HepG2 (cell line): ENCODE data around the gene ERVH48-1. TPM values are rescaled to one million over a fixed set of nuclear protein-coding genes. Genes with fewer than 3 reads are reported as not detected.

Experiments
- AKAP8 ChIP-seq: sonication (generic); formaldehyde crosslinking; IDR thresholded peaks from 2 replicates; pipeline ENCODE4 v1.5.1; 2020; ENCODE audit warnings: mild to moderate bottlenecking, missing genetic modification reagents
- EP300 ChIP-seq, 3 experiments: sonication (generic) in 1 of 3; formaldehyde crosslinking in 1 of 3; IDR thresholded peaks; 2 replicates each; pipeline versions ENCODE4 v1.5.1 to v1.6.1; 2011 to 2020; ENCODE audit warnings: low read depth in 2 of 3, low read length in 2 of 3, borderline replicate concordance in 1 of 3, improper control_type of control experiment in 1 of 3, mild to moderate bottlenecking in 1 of 3, missing genetic modification reagents in 1 of 3, moderate library complexity in 1 of 3
- FOXP1 ChIP-seq, 2 experiments: fragments of 450-650 bp in 1 of 2; IDR thresholded peaks; 2 replicates each; pipeline ENCODE4 v1.6.1; 2017 to 2018; ENCODE audit warnings: antibody characterized with exemption in 1 of 2
- GATA4 ChIP-seq: sonication (generic); IDR thresholded peaks from 2 replicates; pipeline ENCODE4 v1.6.1; 2016; ENCODE audit warnings: antibody characterized with exemption, low read depth, borderline replicate concordance
- HOXA3 ChIP-seq: sonication (generic); formaldehyde crosslinking; IDR thresholded peaks from 2 replicates; pipeline ENCODE4 v1.5.0; 2020; ENCODE audit warnings: missing genetic modification reagents
- PAX8 ChIP-seq: sonication (generic); formaldehyde crosslinking; IDR thresholded peaks from 2 replicates; pipeline ENCODE4 v1.8.0; 2022; ENCODE audit warnings: mild to moderate bottlenecking, missing genetic modification reagents, borderline replicate concordance
- POLR2A ChIP-seq, 2 experiments: IDR thresholded peaks; 2 replicates each; pipeline ENCODE4 v1.6.1; 2011; ENCODE audit warnings: low read depth in 2 of 2, low read length in 2 of 2, mild to moderate bottlenecking in 1 of 2, moderate library complexity in 1 of 2; ENCODE audit not compliant: insufficient read depth in 1 of 2
- RFXAP ChIP-seq: sonication (generic); formaldehyde crosslinking; IDR thresholded peaks from 2 replicates; pipeline ENCODE4 v1.4.0; 2020; ENCODE audit warnings: missing genetic modification reagents, borderline replicate concordance
- SP2 ChIP-seq: sonication (generic); formaldehyde crosslinking; IDR thresholded peaks from 2 replicates; pipeline ENCODE4 v1.5.1; 2020; ENCODE audit warnings: mild to moderate bottlenecking, missing genetic modification reagents
- ZBTB2 ChIP-seq: sonication (generic); formaldehyde crosslinking; IDR thresholded peaks from 2 replicates; pipeline ENCODE4 v1.8.0; 2022; ENCODE audit warnings: low read depth, missing genetic modification reagents
- ZFP82 ChIP-seq: sonication (generic); formaldehyde crosslinking; IDR thresholded peaks from 2 replicates; pipeline ENCODE4 v1.5.1; 2020; ENCODE audit warnings: mild to moderate bottlenecking, missing genetic modification reagents, borderline replicate concordance
- ZNF543 ChIP-seq: sonication (generic); formaldehyde crosslinking; IDR thresholded peaks from 2 replicates; pipeline ENCODE4 v1.4.0; 2020; ENCODE audit warnings: mild to moderate bottlenecking, missing genetic modification reagents
- ZNF547 ChIP-seq: sonication (generic); formaldehyde crosslinking; IDR thresholded peaks from 2 replicates; pipeline ENCODE4 v1.5.1; 2020; ENCODE audit warnings: mild to moderate bottlenecking, missing genetic modification reagents
- ZNF703 ChIP-seq: sonication (generic); formaldehyde crosslinking; IDR thresholded peaks from 2 replicates; pipeline ENCODE4 v1.5.1; 2020; ENCODE audit warnings: missing genetic modification reagents, mild to moderate bottlenecking, moderate library complexity, borderline replicate concordance
- ZSCAN30 ChIP-seq: sonication (generic); formaldehyde crosslinking; IDR thresholded peaks from 2 replicates; pipeline ENCODE4 v1.5.0; 2020; ENCODE audit warnings: mild to moderate bottlenecking, missing genetic modification reagents
- polyA plus RNA-seq, 8 experiments: library from polyadenylated mRNA; depleted of rRNA in 3 of 8; stranded (reverse) in 7 of 8; unstranded in 1 of 8; fragments of >200 nt; fragmentation: Illumina TruSeq in 4 of 8; extraction: Trizol in 4 of 8; gene quantifications; 2 replicates each; pipeline versions ENCODE4 v1.2.1 to v1.2.3, GENCODE V29; 2011 to 2016; ENCODE audit warnings: low read depth in 4 of 8, missing spikeins in 1 of 8, mixed read lengths in 1 of 8; ENCODE audit not compliant: insufficient read depth in 1 of 8
- total RNA-seq, 5 experiments: library from RNA; depleted of rRNA; stranded (reverse); fragments of >200 nt; fragmentation: Illumina TruSeq; extraction: Trizol; gene quantifications; 2 replicates each; pipeline ENCODE4 v1.2.3, GENCODE V29; 2016; ENCODE audit warnings: low read depth in 1 of 5
- TF ChIP-seq, protein P1 (sequence below): sonication (generic); formaldehyde crosslinking; IDR thresholded peaks from 2 replicates; pipeline ENCODE4 v1.8.1; 2023; ENCODE audit warnings: missing genetic modification reagents, inconsistent platforms, borderline replicate concordance
- TF ChIP-seq, protein P2 (sequence below): sonication (generic); formaldehyde crosslinking; IDR thresholded peaks from 2 replicates; pipeline ENCODE4 v1.4.0; 2020; ENCODE audit warnings: mild to moderate bottlenecking, missing genetic modification reagents

ERVH48-1 gene
- total and polyA plus RNA-seq, 2 of the 13 experiments (the other 11 are each of a cell fraction or from before 2014, with no cell fraction given) = 1.8 TPM; not detected in 1

GRCh38 chr21:42892931-42893755, 32.3 kb downstream of the ERVH48-1 start, which contains the start of gene NDUFV3 (continued):
- TF ChIP-seq, protein P1, sequence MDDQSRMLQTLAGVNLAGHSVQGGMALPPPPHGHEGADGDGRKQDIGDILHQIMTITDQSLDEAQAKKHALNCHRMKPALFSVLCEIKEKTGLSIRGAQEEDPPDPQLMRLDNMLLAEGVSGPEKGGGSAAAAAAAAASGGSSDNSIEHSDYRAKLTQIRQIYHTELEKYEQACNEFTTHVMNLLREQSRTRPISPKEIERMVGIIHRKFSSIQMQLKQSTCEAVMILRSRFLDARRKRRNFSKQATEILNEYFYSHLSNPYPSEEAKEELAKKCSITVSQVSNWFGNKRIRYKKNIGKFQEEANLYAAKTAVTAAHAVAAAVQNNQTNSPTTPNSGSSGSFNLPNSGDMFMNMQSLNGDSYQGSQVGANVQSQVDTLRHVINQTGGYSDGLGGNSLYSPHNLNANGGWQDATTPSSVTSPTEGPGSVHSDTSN (CRISPR knock-in tag) = 0 out of 2 replicates have a peak, but pooled peaks have one; percentile 56
- TF ChIP-seq ZNF703 (CRISPR knock-in tag) (peak; percentile 1; the same call in 1 of the 2 replicates), ZSCAN30 (CRISPR knock-in tag) (peak; percentile 82; the same call in 1 of the 2 replicates), ZNF543 (peak; percentile 63; the same call in 1 of the 2 replicates), GATA4 (peak; percentile 24; the same call in 1 of the 2 replicates), SP2 (CRISPR knock-in tag) (peak; percentile 80), RFXAP (peak; percentile 75), PAX8 (CRISPR knock-in tag) (peak; percentile 83; the same call in 1 of the 2 replicates), ZBTB2 (CRISPR knock-in tag) (peak; percentile 34; the same call in 1 of the 2 replicates), HOXA3 (CRISPR knock-in tag) (peak; percentile 80), FOXP1 (IDR thresholded peaks at IDR 0.05) (no peak), FOXP1 (CRISPR knock-in tag; IDR thresholded peaks at IDR 0.05) (no peak), POLR2A (IDR thresholded peaks at IDR 0.05; ENCODE audit: insufficient read depth in 1 of 2, low read depth in 2 of 2, low read length in 2 of 2) (peak; percentile 90 to 93), AKAP8 (CRISPR knock-in tag) (peak; percentile 67; the same call in 1 of the 2 replicates), ZNF547 (CRISPR knock-in tag) (peak; percentile 48), ZFP82 (CRISPR knock-in tag) (0 out of 2 replicates have a peak, but pooled peaks have one; percentile 30), EP300 (IDR thresholded peaks at IDR 0.05; ENCODE audit: low read depth in 2 of 2, low read length in 2 of 2) (no peak), EP300 (CRISPR knock-in tag; IDR thresholded peaks at IDR 0.05; ENCODE audit: borderline replicate concordance) (no peak)
- TF ChIP-seq, protein P2, sequence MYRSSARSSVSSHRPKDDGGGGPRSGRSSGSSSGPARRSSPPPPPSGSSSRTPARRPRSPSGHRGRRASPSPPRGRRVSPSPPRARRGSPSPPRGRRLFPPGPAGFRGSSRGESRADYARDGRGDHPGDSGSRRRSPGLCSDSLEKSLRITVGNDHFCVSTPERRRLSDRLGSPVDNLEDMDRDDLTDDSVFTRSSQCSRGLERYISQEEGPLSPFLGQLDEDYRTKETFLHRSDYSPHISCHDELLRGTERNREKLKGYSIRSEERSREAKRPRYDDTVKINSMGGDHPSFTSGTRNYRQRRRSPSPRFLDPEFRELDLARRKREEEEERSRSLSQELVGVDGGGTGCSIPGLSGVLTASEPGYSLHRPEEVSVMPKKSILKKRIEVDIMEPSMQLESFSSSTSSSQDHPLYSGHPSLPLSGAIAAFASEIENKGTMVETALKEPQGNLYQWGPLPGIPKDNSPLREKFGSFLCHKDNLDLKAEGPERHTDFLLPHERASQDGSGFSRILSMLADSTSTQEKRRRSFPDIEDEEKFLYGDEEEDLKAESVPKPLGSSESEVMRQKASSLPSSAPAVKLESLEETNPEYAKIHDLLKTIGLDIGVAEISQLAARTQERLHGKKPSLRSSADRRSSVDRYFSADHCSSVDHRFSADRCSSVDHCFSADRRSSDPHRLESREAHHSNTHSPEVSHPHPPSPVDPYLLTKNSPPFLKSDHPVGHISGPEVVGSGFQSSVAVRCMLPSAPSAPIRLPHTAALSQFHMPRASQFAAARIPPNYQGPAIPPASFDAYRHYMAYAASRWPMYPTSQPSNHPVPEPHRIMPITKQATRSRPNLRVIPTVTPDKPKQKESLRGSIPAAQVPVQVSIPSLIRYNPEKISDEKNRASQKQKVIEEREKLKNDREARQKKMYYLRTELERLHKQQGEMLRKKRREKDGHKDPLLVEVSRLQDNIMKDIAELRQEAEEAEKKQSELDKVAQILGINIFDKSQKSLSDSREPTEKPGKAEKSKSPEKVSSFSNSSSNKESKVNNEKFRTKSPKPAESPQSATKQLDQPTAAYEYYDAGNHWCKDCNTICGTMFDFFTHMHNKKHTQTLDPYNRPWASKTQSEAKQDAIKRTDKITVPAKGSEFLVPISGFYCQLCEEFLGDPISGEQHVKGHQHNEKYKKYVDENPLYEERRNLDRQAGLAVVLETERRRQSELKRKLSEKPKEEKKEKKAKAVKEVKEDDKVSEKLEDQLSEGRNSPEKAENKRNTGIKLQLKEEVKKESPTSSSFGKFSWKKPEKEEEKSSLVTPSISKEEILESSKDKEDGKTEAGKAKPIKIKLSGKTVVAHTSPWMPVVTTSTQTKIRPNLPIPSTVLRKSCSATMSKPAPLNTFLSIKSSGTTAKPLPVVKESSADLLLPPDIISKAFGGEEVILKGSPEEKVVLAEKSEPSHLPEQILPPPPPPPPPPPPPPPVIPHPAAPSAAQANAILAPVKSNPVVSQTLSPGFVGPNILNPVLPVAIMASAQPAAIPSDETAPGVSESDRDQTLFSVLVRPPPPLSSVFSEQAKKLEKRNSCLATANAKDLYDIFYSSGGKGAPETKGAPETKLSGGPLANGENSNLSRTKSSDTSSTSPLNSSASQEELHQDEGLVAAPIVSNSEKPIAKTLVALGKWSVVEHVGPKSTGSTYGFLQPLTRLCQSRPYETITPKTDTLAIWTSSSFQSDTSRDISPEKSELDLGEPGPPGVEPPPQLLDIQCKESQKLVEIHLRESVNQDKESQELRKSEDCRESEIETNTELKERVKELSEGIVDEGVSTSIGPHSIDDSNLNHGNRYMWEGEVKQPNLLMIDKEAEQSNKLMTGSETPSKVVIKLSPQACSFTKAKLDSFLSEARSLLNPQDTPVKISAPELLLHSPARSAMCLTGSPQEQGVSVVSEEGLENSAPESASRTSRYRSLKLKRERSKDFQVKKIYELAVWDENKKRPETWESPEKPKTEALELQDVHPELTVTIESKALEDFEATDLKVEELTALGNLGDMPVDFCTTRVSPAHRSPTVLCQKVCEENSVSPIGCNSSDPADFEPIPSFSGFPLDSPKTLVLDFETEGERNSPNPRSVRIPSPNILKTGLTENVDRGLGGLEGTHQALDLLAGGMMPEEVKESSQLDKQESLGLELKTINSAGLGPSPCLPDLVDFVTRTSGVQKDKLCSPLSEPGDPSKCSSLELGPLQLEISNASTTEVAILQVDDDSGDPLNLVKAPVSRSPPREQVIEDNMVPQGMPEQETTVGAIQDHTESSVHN (CRISPR knock-in tag) = no peak
